ENCODE measurements around the gene RAP2C. TPM values are rescaled to one million over a fixed set of nuclear protein-coding genes. Genes with fewer than 3 reads are reported as not detected.

Gene RAP2C
- polyA plus RNA-seq, 1 donor (not counting 4 experiments of a cell fraction or from before 2014, with no cell fraction given) = 15.1 TPM

DNA sequence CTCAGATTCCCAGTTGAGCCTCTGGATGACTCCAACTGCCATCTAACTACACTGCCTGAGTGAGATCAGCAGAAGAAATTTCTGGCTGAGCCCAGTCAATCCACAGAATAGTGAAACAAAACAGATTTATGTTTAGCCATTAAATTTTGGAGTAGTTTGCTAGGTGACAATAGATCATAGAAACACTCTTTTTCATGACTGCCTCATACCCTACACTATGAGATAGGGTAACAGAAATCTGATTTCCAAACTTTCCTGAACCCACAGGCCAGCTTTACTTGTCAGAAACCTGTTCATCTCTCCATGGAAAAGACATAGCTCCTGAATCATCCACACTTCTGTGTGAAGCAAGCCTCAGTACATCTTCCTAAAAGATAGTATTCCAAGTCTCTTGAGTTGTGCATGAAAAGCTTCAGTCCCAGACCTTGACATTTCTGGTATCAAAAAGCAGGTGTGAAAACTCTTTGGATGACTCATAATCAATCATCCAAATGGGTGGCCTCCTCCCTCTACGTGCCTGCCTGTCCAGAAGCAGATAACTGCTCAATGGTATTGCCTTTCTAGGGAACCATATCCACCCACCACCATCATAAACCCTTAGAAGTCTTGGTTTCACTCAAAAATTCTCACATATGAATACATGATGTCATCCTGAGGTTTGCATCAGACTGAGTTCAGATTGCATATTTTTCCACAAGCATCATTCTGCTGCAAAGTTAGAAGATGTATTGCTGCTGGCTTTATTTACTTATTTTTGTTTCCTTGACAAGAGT lies 47.5 kb upstream of the RAP2C start:
- Histone ChIP-seq H4K20me1 (ENCODE audit: control insufficient read depth, extremely low read depth, insufficient read depth, low read length) (no peaks in the 10 kb centered on the region), H3K9me3 (ENCODE audit: control insufficient read depth, low read depth, low read length) (no peaks in the 10 kb centered on the region), H3K4me1 (ENCODE audit: control insufficient read depth, extremely low read depth, insufficient read depth, low read length) (peaks cover 10% of the 10 kb centered on the region), H3K4me2 (ENCODE audit: control insufficient read depth, extremely low read depth, insufficient read depth, low read depth, low read length) (no peak overlapping the region), H3K27ac (ENCODE audit: control insufficient read depth, insufficient read depth, low read length) (no peak overlapping the region), H3K36me3 (ENCODE audit: control insufficient read depth in 2 of 2, extremely low read depth in 1 of 2, insufficient read depth in 2 of 2, low read length in 2 of 2) (no peaks in the 10 kb centered on the region), H3K9ac (ENCODE audit: control insufficient read depth, extremely low read depth, insufficient read depth, low read length) (no peak overlapping the region), H3K4me3 (ENCODE audit: control insufficient read depth in 2 of 3, extremely low read depth in 1 of 3, insufficient read depth in 2 of 3, low read depth in 1 of 3, low read length in 3 of 3) (no peak overlapping the region), H3K27me3 (ENCODE audit: control insufficient read depth, extremely low read depth, insufficient read depth, low read length) (no peaks in the 10 kb centered on the region), H3K9me1 (ENCODE audit: control insufficient read depth, extremely low read depth, insufficient read depth, low read length) (no peaks in the 10 kb centered on the region), H2AFZ (ENCODE audit: control insufficient read depth, low read length) (no peak overlapping the region), H3K79me2 (ENCODE audit: control insufficient read depth, insufficient read depth, low read length) (no peaks in the 10 kb centered on the region)
- no peak for FAIRE-seq
- no peak for TF ChIP-seq EZH2 (IDR thresholded peaks at IDR 0.05; ENCODE audit: low read length)
- TF ChIP-seq, protein P1, sequence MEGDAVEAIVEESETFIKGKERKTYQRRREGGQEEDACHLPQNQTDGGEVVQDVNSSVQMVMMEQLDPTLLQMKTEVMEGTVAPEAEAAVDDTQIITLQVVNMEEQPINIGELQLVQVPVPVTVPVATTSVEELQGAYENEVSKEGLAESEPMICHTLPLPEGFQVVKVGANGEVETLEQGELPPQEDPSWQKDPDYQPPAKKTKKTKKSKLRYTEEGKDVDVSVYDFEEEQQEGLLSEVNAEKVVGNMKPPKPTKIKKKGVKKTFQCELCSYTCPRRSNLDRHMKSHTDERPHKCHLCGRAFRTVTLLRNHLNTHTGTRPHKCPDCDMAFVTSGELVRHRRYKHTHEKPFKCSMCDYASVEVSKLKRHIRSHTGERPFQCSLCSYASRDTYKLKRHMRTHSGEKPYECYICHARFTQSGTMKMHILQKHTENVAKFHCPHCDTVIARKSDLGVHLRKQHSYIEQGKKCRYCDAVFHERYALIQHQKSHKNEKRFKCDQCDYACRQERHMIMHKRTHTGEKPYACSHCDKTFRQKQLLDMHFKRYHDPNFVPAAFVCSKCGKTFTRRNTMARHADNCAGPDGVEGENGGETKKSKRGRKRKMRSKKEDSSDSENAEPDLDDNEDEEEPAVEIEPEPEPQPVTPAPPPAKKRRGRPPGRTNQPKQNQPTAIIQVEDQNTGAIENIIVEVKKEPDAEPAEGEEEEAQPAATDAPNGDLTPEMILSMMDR (optimal IDR thresholded peaks at IDR 0.05 in 1 of 3, IDR thresholded peaks at IDR 0.05 in 1 of 3, conservative IDR thresholded peaks at IDR 0.05 in 1 of 3; ENCODE audit: extremely low read depth in 1 of 3, insufficient read depth in 2 of 3, low read length in 3 of 3) = no peak
- dilution Hi-C loops (cut with MboI; ENCODE audit: extremely low pct_ligation_motif_present, low sequenced_read_pairs) = no loop called here
- DNase-seq (ENCODE audit: low read depth, low spot score) = no peak

DNA sequence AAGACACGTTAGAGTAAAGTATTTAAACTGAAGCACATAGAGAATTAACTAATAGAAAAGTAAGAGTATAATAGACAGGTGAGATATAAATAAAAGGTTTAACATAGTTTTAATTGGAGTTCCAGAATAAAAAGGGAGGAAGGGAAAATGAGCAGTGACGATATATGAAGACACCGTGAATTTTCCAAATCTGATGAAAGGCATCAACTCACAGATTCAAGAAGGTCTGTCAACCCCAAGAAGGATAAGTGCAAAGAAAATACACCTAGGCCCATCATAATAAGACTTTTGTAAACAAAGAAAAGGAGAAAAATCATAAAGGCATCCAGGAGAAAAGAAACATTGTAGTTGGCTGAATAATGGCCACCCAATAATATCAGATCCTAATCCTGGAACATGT lies 43.9 kb upstream of the RAP2C start:
- no peaks in the 10 kb centered on the region for H3K9me1 ChIP-seq (ENCODE audit: control insufficient read depth, extremely low read depth, insufficient read depth, low read length)
- FAIRE-seq (no peak), DNase-seq (ENCODE audit: low read depth, low spot score) (no peak)
- TF ChIP-seq, protein P1 (optimal IDR thresholded peaks at IDR 0.05 in 1 of 3, IDR thresholded peaks at IDR 0.05 in 1 of 3, conservative IDR thresholded peaks at IDR 0.05 in 1 of 3; ENCODE audit: extremely low read depth in 1 of 3, insufficient read depth in 2 of 3, low read length in 3 of 3) = no peak
- TF ChIP-seq EZH2 (IDR thresholded peaks at IDR 0.05; ENCODE audit: low read length) = no peak
- H3K27me3 ChIP-seq (ENCODE audit: control insufficient read depth, extremely low read depth, insufficient read depth, low read length) = no peaks in the 10 kb centered on the region
- dilution Hi-C loops (cut with MboI; ENCODE audit: extremely low pct_ligation_motif_present, low sequenced_read_pairs) = no loop called here
- no peak overlapping the region for H3K27ac ChIP-seq (ENCODE audit: control insufficient read depth, insufficient read depth, low read length)
- H2AFZ ChIP-seq (ENCODE audit: control insufficient read depth, low read length) = no peak overlapping the region
- H3K4me2 ChIP-seq (ENCODE audit: control insufficient read depth, extremely low read depth, insufficient read depth, low read depth, low read length) = no peak overlapping the region
- H4K20me1 ChIP-seq (ENCODE audit: control insufficient read depth, extremely low read depth, insufficient read depth, low read length) = no peaks in the 10 kb centered on the region
- H3K4me3 ChIP-seq (ENCODE audit: control insufficient read depth in 2 of 3, extremely low read depth in 1 of 3, insufficient read depth in 2 of 3, low read depth in 1 of 3, low read length in 3 of 3) = no peak overlapping the region
- H3K79me2 ChIP-seq (ENCODE audit: control insufficient read depth, insufficient read depth, low read length) = no peaks in the 10 kb centered on the region
- H3K9me3 ChIP-seq (ENCODE audit: control insufficient read depth, low read depth, low read length) = no peaks in the 10 kb centered on the region
- H3K36me3 ChIP-seq (ENCODE audit: control insufficient read depth in 2 of 2, extremely low read depth in 1 of 2, insufficient read depth in 2 of 2, low read length in 2 of 2) = no peaks in the 10 kb centered on the region
- H3K4me1 ChIP-seq (ENCODE audit: control insufficient read depth, extremely low read depth, insufficient read depth, low read length) = no peaks in the 10 kb centered on the region
- no peak overlapping the region for H3K9ac ChIP-seq (ENCODE audit: control insufficient read depth, extremely low read depth, insufficient read depth, low read length)
